Peyer's patch (tissue), 4 donors: ENCODE results near the gene TPP2. TPM values are rescaled to one million over a fixed set of nuclear protein-coding genes. Genes with fewer than 3 reads are reported as not detected.

Experiments
- DNase-seq, 3 donors: peaks; one replicate each; pipeline ENCODE4 v3.0.0-alpha.2; 2017 to 2019
- H3K27ac ChIP-seq, 4 donors: fragments of 200-600 bp; sonication (generic); one replicate each; pipeline ENCODE4 v1.5.1; 2016 to 2019
- H3K27me3 ChIP-seq, 2 donors: fragments of 200-600 bp; sonication (generic); one replicate each; pipeline ENCODE4 v1.5.1; 2019
- H3K36me3 ChIP-seq, 3 donors: fragments of 200-600 bp; sonication (generic); one replicate each; pipeline ENCODE4 v1.5.1; 2016 to 2019
- H3K4me1 ChIP-seq, 4 donors: fragments of 200-600 bp; sonication (generic); one replicate each; pipeline ENCODE4 v1.5.1; 2016 to 2019
- H3K4me3 ChIP-seq, 4 donors: fragments of 200-600 bp; sonication (generic); 1 replicate in 3 of 4; 2 replicates in 1 of 4; pipeline ENCODE4 v1.5.1; 2016 to 2019; ENCODE audit warnings: mild to moderate bottlenecking in 1 of 4
- H3K9me3 ChIP-seq, 4 donors: fragments of 200-600 bp; sonication (generic); one replicate each; pipeline ENCODE4 v1.5.1; 2016 to 2019; ENCODE audit warnings: mild to moderate bottlenecking in 1 of 4
- CTCF ChIP-seq, 6 experiments: fragments of 450-650 bp in 4 of 6; fragments of 200-600 bp in 2 of 6; sonication (generic) in 1 of 6; IDR thresholded peaks; one replicate each; pipeline ENCODE4 v1.5.1; 2017 to 2019; ENCODE audit warnings: antibody characterized with exemption in 6 of 6, mild to moderate bottlenecking in 3 of 6, moderate library complexity in 1 of 6
- POLR2A ChIP-seq, 2 donors: fragments of 450-650 bp; IDR thresholded peaks; one replicate each; pipeline ENCODE4 v1.5.1; 2017; ENCODE audit warnings: antibody characterized with exemption in 2 of 2, mild to moderate bottlenecking in 2 of 2, moderate library complexity in 2 of 2
- total RNA-seq, 4 donors: library from RNA; depleted of rRNA; stranded (reverse); fragments of >200 nt; gene quantifications; one replicate each; pipeline ENCODE4 v1.1.0, GENCODE V29; 2016

TPP2 gene
- total RNA-seq, 4 donors from 2014 or later = 20.0 to 52.0 (median 28.6) TPM

- no peaks in the 10 kb centered on the region for H3K27me3 ChIP-seq
- DNase-seq = no peak
- H3K4me3 ChIP-seq = no peak overlapping the region
- H3K9me3 ChIP-seq = peaks cover 0 to 4% (median 0%) of the 10 kb centered on the region in 4 donors
- TF ChIP-seq CTCF (IDR thresholded peaks at IDR 0.05) = no peak
- no peak for TF ChIP-seq POLR2A (IDR thresholded peaks at IDR 0.05)
- no peaks in the 10 kb centered on the region for H3K4me1 ChIP-seq
- no peak overlapping the region for H3K27ac ChIP-seq
- H3K36me3 ChIP-seq = no peaks in the 10 kb centered on the region
Measured at GRCh38 chr13:102710261-102710679, 113.5 kb downstream of the TPP2 start.

- TF ChIP-seq CTCF (IDR thresholded peaks at IDR 0.05) = no peak
- no peak for TF ChIP-seq POLR2A (IDR thresholded peaks at IDR 0.05)
- no peaks in the 10 kb centered on the region for H3K27me3 ChIP-seq
Measured at GRCh38 chr13:102715447-102715846, 118.7 kb downstream of the TPP2 start.

GRCh38 chr13:102718746-102719145 is 122.0 kb downstream of the TPP2 start:
- DNase-seq = no peak
- Histone ChIP-seq H3K4me1 (no peaks in the 10 kb centered on the region), H3K27ac (no peak overlapping the region), H3K9me3 (no peaks in the 10 kb centered on the region), H3K27me3 (no peaks in the 10 kb centered on the region), H3K36me3 (no peaks in the 10 kb centered on the region), H3K4me3 (no peak overlapping the region)
- TF ChIP-seq POLR2A (IDR thresholded peaks at IDR 0.05) (no peak), CTCF (IDR thresholded peaks at IDR 0.05) (no peak)

More at GRCh38 chr13:102715447-102715846, 118.7 kb downstream of the TPP2 start:
- no peaks in the 10 kb centered on the region for H3K9me3 ChIP-seq
- no peak overlapping the region for H3K27ac ChIP-seq
- H3K36me3 ChIP-seq = no peaks in the 10 kb centered on the region
- no peaks in the 10 kb centered on the region for H3K4me1 ChIP-seq
- DNase-seq = no peak
- no peak overlapping the region for H3K4me3 ChIP-seq

- DNase-seq = no peak
- Histone ChIP-seq H3K4me1 (no peaks in the 10 kb centered on the region), H3K27me3 (no peaks in the 10 kb centered on the region), H3K27ac (no peak overlapping the region), H3K4me3 (no peak overlapping the region), H3K9me3 (no peaks in the 10 kb centered on the region), H3K36me3 (no peaks in the 10 kb centered on the region)
- TF ChIP-seq POLR2A (IDR thresholded peaks at IDR 0.05) = no peak
- TF ChIP-seq CTCF (IDR thresholded peaks at IDR 0.05) = no peak
Measured at GRCh38 chr13:102721800-102722231, 125.0 kb downstream of the TPP2 start.

GRCh38 chr13:102724923-102725322 is 128.1 kb downstream of the TPP2 start:
- no peaks in the 10 kb centered on the region for H3K27me3 ChIP-seq
- H3K36me3 ChIP-seq = no peaks in the 10 kb centered on the region
- H3K27ac ChIP-seq = no peak overlapping the region
- H3K4me1 ChIP-seq = no peaks in the 10 kb centered on the region
- DNase-seq = no peak
- TF ChIP-seq CTCF (IDR thresholded peaks at IDR 0.05) (peak in 3 of 6 experiments; percentile 35 to 48 (median 47)), POLR2A (IDR thresholded peaks at IDR 0.05) (no peak)
- no peak overlapping the region for H3K4me3 ChIP-seq
- no peaks in the 10 kb centered on the region for H3K9me3 ChIP-seq

- H3K9me3 ChIP-seq = no peaks in the 10 kb centered on the region
- H3K4me1 ChIP-seq = no peaks in the 10 kb centered on the region
- H3K27me3 ChIP-seq = no peaks in the 10 kb centered on the region
- H3K27ac ChIP-seq = no peak overlapping the region
- DNase-seq = no peak
- TF ChIP-seq POLR2A (IDR thresholded peaks at IDR 0.05) (no peak), CTCF (IDR thresholded peaks at IDR 0.05) (peak in 1 of 6 experiments; percentile 9)
- no peak overlapping the region for H3K4me3 ChIP-seq
- H3K36me3 ChIP-seq = no peaks in the 10 kb centered on the region
Measured at GRCh38 chr13:102726430-102726829, 129.6 kb downstream of the TPP2 start.
